NCI-H2227 (cell line): ENCODE data around the gene CD163L1.
"Not testable (repeated sequence)": the region's sequence is repeated elsewhere in the genome, so short reads cannot be mapped to it uniquely, and the experiment has no call there.

Source experiments
- DNase-seq: peaks from one replicate; lab custom pipeline; 2025; ENCODE audit not compliant: unreplicated experiment; lab: John Stamatoyannopoulos, UW

Gene CD163L1

DNA sequence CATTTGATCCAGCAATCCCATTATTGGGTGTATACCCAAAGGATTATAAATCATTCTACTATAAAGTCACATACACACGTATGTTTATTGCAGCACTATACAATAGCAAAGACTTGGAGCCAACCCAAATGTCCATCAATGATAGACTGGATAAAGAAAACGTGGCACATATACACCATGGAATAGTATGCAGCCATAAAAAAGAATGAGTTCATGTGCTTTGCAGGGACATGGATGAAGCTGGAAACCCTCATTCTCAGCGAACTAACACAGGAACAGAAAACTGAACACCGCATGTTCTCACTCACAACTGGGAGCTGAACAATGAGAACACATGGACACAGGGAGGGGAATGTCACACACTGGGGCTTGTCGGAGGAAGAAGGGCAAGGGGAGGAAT lies 106.2 kb downstream of the CD163L1 start:
- DNase-seq = not testable (repeated sequence)

DNA sequence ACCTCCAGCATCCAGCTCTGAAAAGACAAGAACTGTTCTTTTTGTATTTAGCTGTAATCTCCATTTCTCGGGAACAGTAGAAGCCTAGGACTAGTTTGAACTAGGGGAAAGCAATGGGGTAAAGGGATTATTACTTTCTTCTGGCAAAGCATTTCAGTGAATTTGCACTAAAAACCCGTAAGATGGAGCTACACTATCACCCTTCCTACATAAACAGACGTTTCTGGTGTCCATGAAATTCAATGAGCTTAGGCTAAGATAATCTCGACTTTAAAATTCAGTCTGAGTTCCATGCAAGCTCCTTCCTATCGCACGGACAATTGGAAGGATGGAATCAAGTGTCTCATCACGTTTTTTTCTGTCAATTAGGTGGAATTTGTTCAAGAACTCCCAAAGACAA lies 116.0 kb downstream of the CD163L1 start:
- DNase-seq = no peak

- no peak for DNase-seq
These were observed 119.8 kb downstream of the CD163L1 start for GRCh38 chr12:7324176-7324575.

DNA sequence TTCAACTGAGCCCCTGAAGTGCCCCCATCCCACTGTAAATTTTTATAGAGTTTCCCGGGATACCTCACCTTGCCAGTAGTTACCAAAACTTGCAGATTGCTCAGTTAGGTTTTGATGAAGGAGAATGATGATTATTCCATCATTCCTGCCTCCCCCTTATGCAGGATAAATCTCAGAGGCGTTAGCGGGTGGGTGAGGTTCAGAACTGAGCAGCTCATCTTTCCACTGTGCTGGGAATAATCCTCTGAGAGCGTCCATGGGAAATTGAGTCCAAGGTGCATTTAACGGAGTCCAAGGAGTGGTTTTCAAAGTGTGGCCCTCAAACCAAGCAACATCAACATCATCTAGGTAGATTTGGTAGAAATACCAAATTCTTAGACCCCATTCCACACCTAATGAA lies 121.4 kb downstream of the CD163L1 start:
- DNase-seq = no peak

DNA sequence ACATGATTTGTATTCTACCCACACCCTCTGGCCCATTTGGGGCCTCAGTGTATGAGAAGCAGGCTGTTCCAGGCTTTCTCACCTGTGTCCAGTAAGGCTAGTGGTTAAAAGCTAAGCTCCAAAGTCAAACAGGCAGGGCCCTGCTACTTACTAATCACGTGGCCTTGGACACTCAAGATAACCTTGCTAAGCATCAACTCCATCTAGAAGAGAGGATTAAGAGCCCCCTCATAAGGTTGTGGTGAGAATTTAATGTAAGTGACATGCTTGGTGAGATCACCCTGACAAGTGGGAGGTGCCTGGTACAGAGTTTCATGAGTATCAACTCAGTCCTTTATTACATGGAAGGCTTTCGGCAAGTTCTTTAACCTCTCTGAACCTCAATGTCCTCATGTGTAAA lies 122.3 kb downstream of the CD163L1 start:
- no peak for DNase-seq

DNA sequence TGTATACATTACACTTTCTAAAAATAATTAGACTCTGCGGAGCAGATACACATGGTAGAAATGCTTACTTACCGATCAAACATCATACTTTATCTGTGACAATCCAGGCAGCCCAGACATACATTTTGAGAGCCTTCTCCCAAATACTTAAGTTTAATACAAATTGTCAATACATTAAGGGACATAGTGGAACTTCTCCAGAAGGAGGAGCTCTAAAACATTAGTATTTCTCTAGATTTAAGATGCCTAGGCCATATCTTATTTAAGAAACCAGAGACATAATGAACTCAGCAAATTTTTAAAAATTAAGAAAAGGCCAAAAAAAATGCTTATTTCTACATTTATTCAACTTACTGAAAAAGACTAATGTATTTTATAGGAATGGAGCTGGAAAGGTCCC lies 124.0 kb downstream of the CD163L1 start:
- no peak for DNase-seq

- no peak for DNase-seq
These were observed 133.9 kb downstream of the CD163L1 start for GRCh38 chr12:7310070-7310469.
